HFFc6 (cell line): ENCODE data around the gene SF3B3. TPM values are rescaled to one million over a fixed set of nuclear protein-coding genes. Genes with fewer than 3 reads are reported as not detected.
"Not testable (repeated sequence)": the region's sequence is repeated elsewhere in the genome, so short reads cannot be mapped to it uniquely, and the experiment has no call there.

Experiments
- DNase-seq: peaks from one replicate; pipeline ENCODE4 v3.0.0-alpha.2; 2018
- H3K27ac Mint-ChIP-seq: 2 replicates; pipeline ENCODE4 v1.8.0; 2020; ENCODE audit warnings: mild to moderate bottlenecking, mixed read lengths
- H3K27me3 Mint-ChIP-seq: 2 replicates; pipeline ENCODE4 v1.8.0; 2021; ENCODE audit warnings: mild to moderate bottlenecking, moderate library complexity, mixed read lengths; ENCODE audit not compliant: insufficient read depth
- H3K36me3 Mint-ChIP-seq: 2 replicates; pipeline ENCODE4 v1.8.0; 2021; ENCODE audit warnings: low read depth, mixed read lengths
- H3K4me1 Mint-ChIP-seq: 2 replicates; pipeline ENCODE4 v1.8.0; 2020; ENCODE audit warnings: low read depth, mixed read lengths
- H3K4me3 Mint-ChIP-seq: 2 replicates; pipeline ENCODE4 v1.8.0; 2020; ENCODE audit warnings: mild to moderate bottlenecking, moderate library complexity, mixed read lengths
- H3K9me3 Mint-ChIP-seq: 2 replicates; pipeline ENCODE4 v1.8.0; 2020; ENCODE audit warnings: mild to moderate bottlenecking, mixed read lengths
- CTCF ChIP-seq: fragments of 200-600 bp; sonication (generic); IDR thresholded peaks from 2 replicates; pipeline ENCODE4 v1.5.0; 2021; ENCODE audit warnings: antibody characterized with exemption, mild to moderate bottlenecking
- total RNA-seq, 6 experiments: library from RNA; stranded (reverse); fragmentation: NEBNext Ultra II Directional; extraction: Animal tissue kit (Norgen Biotek cat#: 25700); gene quantifications; 2 replicates in 1 of 6; 3 replicates in 5 of 6; pipeline ENCODE4 v1.2.3, GENCODE V29; 2021

The SF3B3 gene
- total RNA-seq, 6 experiments from 2014 or later: 289 to 358 (median 312) TPM

- Mint-ChIP-seq H3K9me3 (no peaks in the 10 kb centered on the region), H3K27ac (no peak overlapping the region), H3K4me1 (no peaks in the 10 kb centered on the region), H3K4me3 (no peak overlapping the region), H3K27me3 (peaks cover 7% of the 10 kb centered on the region), H3K36me3 (no peaks in the 10 kb centered on the region)
- TF ChIP-seq CTCF: no peak
- DNase-seq: no peak
Measured at GRCh38 chr16:70614208-70614951, 90.8 kb downstream of the SF3B3 start.

- no peak overlapping the region for H3K27ac Mint-ChIP-seq
- no peak for TF ChIP-seq CTCF
- no peaks in the 10 kb centered on the region for H3K4me1 Mint-ChIP-seq
- DNase-seq: no peak
- H3K36me3 Mint-ChIP-seq: no peaks in the 10 kb centered on the region
- H3K27me3 Mint-ChIP-seq: peaks cover 11% of the 10 kb centered on the region
- no peak overlapping the region for H3K4me3 Mint-ChIP-seq
- H3K9me3 Mint-ChIP-seq: no peaks in the 10 kb centered on the region
Measured at GRCh38 chr16:70615945-70616344, 92.3 kb downstream of the SF3B3 start.

- not testable (repeated sequence) for H3K4me3 Mint-ChIP-seq, H3K36me3 Mint-ChIP-seq, H3K27ac Mint-ChIP-seq, H3K9me3 Mint-ChIP-seq, H3K4me1 Mint-ChIP-seq, DNase-seq
- H3K27me3 Mint-ChIP-seq: peaks cover 26% of the 10 kb centered on the region
Measured at GRCh38 chr16:70621864-70622263, 98.2 kb downstream of the SF3B3 start.

Other genes with a start within 250 kb of the SF3B3 start
- 10 to 100 TPM; 82.3 to 99.1 (median 84.9) TPM for gene AARS1, start 234.3 kb upstream of the SF3B3 start, total RNA-seq
- gene DDX19B, start 224.6 kb upstream of the SF3B3 start, total RNA-seq: 10 to 100 TPM; 20.8 to 30.9 (median 26.7) TPM
- gene DDX19A, start 176.9 kb upstream of the SF3B3 start, total RNA-seq: 10 to 100 TPM; 40.1 to 50.9 (median 43.8) TPM
- 10 to 100 TPM; 25.4 to 31.2 (median 26.3) TPM for gene ST3GAL2, start 84.7 kb upstream of the SF3B3 start, total RNA-seq
- gene FCSK, start 69.2 kb upstream of the SF3B3 start, total RNA-seq: 1 to 10 TPM; 5.1 to 7.1 (median 6.1) TPM
- gene COG4, start 262 bp upstream of the SF3B3 start, total RNA-seq: 10 to 100 TPM; 70.2 to 91.7 (median 80.2) TPM
- under 1 TPM in 2 of 6 experiments, not detected in 4; 0.09 TPM for gene IL34, start 122.7 kb downstream of the SF3B3 start, total RNA-seq
- 10 to 100 TPM; 82.0 to 96.1 (median 86.5) TPM for gene MTSS2, start 162.2 kb downstream of the SF3B3 start, total RNA-seq